ENCODE measurements around the gene ZNF438. TPM values are rescaled to one million over a fixed set of nuclear protein-coding genes. Genes with fewer than 3 reads are reported as not detected.
A peak's percentile ranks its signal among the peaks of the same experiment; 100 is the strongest.

The ZNF438 gene
- total and polyA plus RNA-seq, 2 of the 8 experiments (the other 6 are each of a cell fraction or from before 2014, with no cell fraction given) = 0.95 to 1.7 TPM

DNA sequence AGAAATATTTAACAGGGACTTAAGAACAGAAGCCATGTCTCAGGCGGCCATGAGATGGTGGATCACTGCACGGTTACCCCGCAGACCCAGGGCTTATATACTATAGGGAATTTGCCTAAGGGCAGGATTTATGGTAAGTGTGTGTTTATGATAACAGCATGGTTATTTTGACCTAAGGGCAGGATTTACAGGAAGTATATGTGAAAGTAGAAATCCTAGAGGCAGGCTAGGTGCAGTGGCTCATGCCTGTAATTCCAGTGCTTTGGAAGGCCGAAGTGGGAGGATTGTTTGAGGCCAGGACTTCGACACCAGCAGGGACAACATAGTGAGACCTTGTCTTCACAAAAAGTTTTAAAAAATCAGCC is 43.0 kb upstream of the ZNF438 start:
- no peak overlapping the region for H3K18ac ChIP-seq (ENCODE audit: extremely low read depth, low read length)
- no peak overlapping the region for H3K4ac ChIP-seq (replicated peaks; ENCODE audit: insufficient read length, low read depth, low read length)
- H2BK120ac ChIP-seq (replicated peaks; ENCODE audit: low read depth, low read length) = no peak overlapping the region
- H3K4me3 ChIP-seq (ENCODE audit: extremely low read depth in 1 of 4, insufficient read depth in 2 of 4, low read depth in 3 of 4, low read length in 4 of 4) = no peak overlapping the region
- DNase-seq (ENCODE audit: low read depth in 1 of 2, low spot score in 2 of 2) (no peak), FAIRE-seq (no peak)
- peaks cover 2 to 8% (median 6%) of the 10 kb centered on the region in 4 experiments; a peak in 3 of 7 replicates for H3K4me1 ChIP-seq (replicated peaks in 1 of 4; ENCODE audit: control insufficient read depth in 3 of 4, insufficient read depth in 4 of 4, low read length in 3 of 4)
- H3K9ac ChIP-seq (replicated peaks in 1 of 4; ENCODE audit: extremely low read depth in 1 of 4, low read depth in 3 of 4, low read length in 3 of 4) = no peak overlapping the region
- H3K23ac ChIP-seq (ENCODE audit: insufficient read length) = no peak overlapping the region
- no peaks in the 10 kb centered on the region for H3K23me2 ChIP-seq (ENCODE audit: low read depth, low read length)
- TF ChIP-seq SIRT6 (IDR thresholded peaks at IDR 0.05; ENCODE audit: low read length) (no peak), CHD1 (IDR thresholded peaks at IDR 0.05; ENCODE audit: low read depth, low read length) (no peak), SIN3A (conservative IDR thresholded peaks at IDR 0.05 in 1 of 2, IDR thresholded peaks at IDR 0.05 in 1 of 2; ENCODE audit: low read depth in 1 of 2, low read length in 2 of 2) (no peak), KDM4A (IDR thresholded peaks at IDR 0.05; ENCODE audit: low read depth, low read length, severe bottlenecking) (no peak), CTBP2 (IDR thresholded peaks at IDR 0.05; ENCODE audit: borderline replicate concordance, insufficient read depth, insufficient read length, low read length) (no peak), SAP30 (IDR thresholded peaks at IDR 0.05; ENCODE audit: insufficient read depth, insufficient replicate concordance, low read length) (no peak)
- H2AFZ ChIP-seq (ENCODE audit: low read length) = peak overlapping the region; percentile 34; the same call in 1 of the 2 replicates
- H4K5ac ChIP-seq (ENCODE audit: insufficient read length, low read depth, low read length) = no peak overlapping the region
- H3K27me3 ChIP-seq (replicated peaks in 1 of 4; ENCODE audit: control insufficient read depth in 3 of 4, extremely low read depth in 1 of 4, insufficient read depth in 3 of 4, low read length in 3 of 4) = no peaks in the 10 kb centered on the region
- H4K8ac ChIP-seq (ENCODE audit: extremely low read depth, insufficient read depth, low read length) = peak overlapping the region; percentile 28; the same call in 1 of the 2 replicates
- peaks cover 0 to 2% (median 0%) of the 10 kb centered on the region in 4 experiments; a peak in 1 of 8 replicates for H3K36me3 ChIP-seq (ENCODE audit: control insufficient read depth in 2 of 4, insufficient read depth in 4 of 4, low read length in 3 of 4)
- H4K91ac ChIP-seq (replicated peaks; ENCODE audit: insufficient read length, low read length) = no peak overlapping the region
- H3K4me2 ChIP-seq (ENCODE audit: insufficient read depth in 1 of 2, low read depth in 2 of 2, low read length in 2 of 2) = no peak overlapping the region
- no peak overlapping the region for H3K27ac ChIP-seq (ENCODE audit: low read depth, low read length)
- H3K79me1 ChIP-seq (ENCODE audit: low read depth, low read length) = no peaks in the 10 kb centered on the region
- H2BK15ac ChIP-seq (ENCODE audit: low read length) = no peak overlapping the region
- H2AK5ac ChIP-seq (ENCODE audit: low read depth, low read length) = no peak overlapping the region
- WGBS, 2 experiments (ENCODE audit: extremely low coverage in 1 of 2, insufficient coverage in 1 of 2, insufficient read length in 1 of 2, insufficient replicate concordance in 2 of 2, low coverage in 1 of 2, low lambda C conversion rate in 2 of 2, missing lambda C conversion rate in 1 of 2) = 95% methylated on average over 5 of the region's 5 CpGs; no CpG with 5 or more reads in 1 of the 2 experiments
- H2BK5ac ChIP-seq (ENCODE audit: low read depth, low read length) = no peak overlapping the region
- H3K56ac ChIP-seq (replicated peaks; ENCODE audit: insufficient read length, low read depth, low read length) = no peak overlapping the region
- no peaks in the 10 kb centered on the region for H3K9me3 ChIP-seq (ENCODE audit: insufficient read depth in 2 of 2, low read depth in 1 of 2, low read length in 1 of 2)
- CTCF ChIA-PET (ENCODE audit: partially characterized antibody) = interaction anchor here (1.0 to 1.2 kb wide), 2 partner anchors 22 to 322 kb away, joined by 3 to 4 read pairs; no protein-coding TSS in a partner anchor
- POLR2A ChIA-PET (ENCODE audit: partially characterized antibody) = no interaction called here
- H3K14ac ChIP-seq (ENCODE audit: insufficient read length) = no peak overlapping the region
- H2BK20ac ChIP-seq (ENCODE audit: low read length) = no peak overlapping the region
- H4K20me1 ChIP-seq (replicated peaks in 1 of 2; ENCODE audit: control insufficient read depth in 1 of 2, insufficient read depth in 2 of 2, low read length in 2 of 2) = no peaks in the 10 kb centered on the region
- H2BK12ac ChIP-seq (ENCODE audit: low read depth, low read length) = no peak overlapping the region
- H3K79me2 ChIP-seq (ENCODE audit: control insufficient read depth in 1 of 2, insufficient read depth in 2 of 2, low read length in 2 of 2) = no peaks in the 10 kb centered on the region
